ENCODE measurements around the gene CNIH1. TPM values are rescaled to one million over a fixed set of nuclear protein-coding genes. Genes with fewer than 3 reads are reported as not detected.
A peak's percentile ranks its signal among the peaks of the same experiment; 100 is the strongest.

Gene CNIH1
- total RNA-seq, 2 experiments from 2014 or later, result 55.9 TPM

GRCh38 chr14:54475187-54475899, 34.2 kb upstream of the CNIH1 start:
- ATAC-seq (ENCODE audit: poor library complexity) (no peak), DNase-seq (no peak)
- no peaks in the 10 kb centered on the region for H3K9me3 Mint-ChIP-seq
- peaks cover 40% of the 10 kb centered on the region for H3K36me3 ChIP-seq (ENCODE audit: insufficient read depth, low read length)
- no peaks in the 10 kb centered on the region for H3K27me3 Mint-ChIP-seq
- TF ChIP-seq CTCF (IDR thresholded peaks at IDR 0.05), result no peak
- peak overlapping the region; percentile 7 for H3K27ac Mint-ChIP-seq
- no peak overlapping the region for H3K4me3 Mint-ChIP-seq
- no peaks in the 10 kb centered on the region for H3K4me1 Mint-ChIP-seq (ENCODE audit: low read depth)
- CTCF ChIA-PET, result no interaction called here
- H3K27ac ChIP-seq (ENCODE audit: low read depth in 1 of 2, low read length in 2 of 2), result no peak overlapping the region
- no peaks in the 10 kb centered on the region for H3K9me3 ChIP-seq (ENCODE audit: control insufficient read depth in 1 of 2, insufficient read depth in 1 of 2, low read length in 2 of 2)
- H3K27me3 ChIP-seq (ENCODE audit: control insufficient read depth in 1 of 2, insufficient read depth in 2 of 2, low read length in 2 of 2), result no peaks in the 10 kb centered on the region
- no peaks in the 10 kb centered on the region for H3K4me1 ChIP-seq (ENCODE audit: insufficient read depth, low read length)
- H3K36me3 Mint-ChIP-seq (ENCODE audit: low read depth), result peaks cover 89% of the 10 kb centered on the region
- intact Hi-C loops (cut with DNase I, micrococcal nuclease), result no loop called here
- POLR2A ChIA-PET, result no interaction called here
- H3K4me3 ChIP-seq (ENCODE audit: low read length), result no peak overlapping the region

- Mint-ChIP-seq H3K9me3 (no peaks in the 10 kb centered on the region), H3K4me1 (ENCODE audit: low read depth) (no peaks in the 10 kb centered on the region), H3K36me3 (ENCODE audit: low read depth) (peaks cover 80% of the 10 kb centered on the region), H3K27ac (no peak overlapping the region), H3K4me3 (no peak overlapping the region), H3K27me3 (no peaks in the 10 kb centered on the region)
- no peak for TF ChIP-seq CTCF (IDR thresholded peaks at IDR 0.05)
- H3K4me1 ChIP-seq (ENCODE audit: insufficient read depth, low read length), result no peaks in the 10 kb centered on the region
- ChIA-PET CTCF (interaction anchor here (0.6 kb wide), 1 partner anchor 106 kb away, joined by 3 read pairs; no protein-coding TSS in a partner anchor), POLR2A (no interaction called here)
- H3K27me3 ChIP-seq (ENCODE audit: control insufficient read depth in 1 of 2, insufficient read depth in 2 of 2, low read length in 2 of 2), result no peaks in the 10 kb centered on the region
- no peak for ATAC-seq (ENCODE audit: poor library complexity)
- no peak for DNase-seq
- intact Hi-C loops (cut with DNase I, micrococcal nuclease), result no loop called here
- H3K27ac ChIP-seq (ENCODE audit: low read depth in 1 of 2, low read length in 2 of 2), result no peak overlapping the region
- no peak overlapping the region for H3K4me3 ChIP-seq (ENCODE audit: low read length)
- H3K9me3 ChIP-seq (ENCODE audit: control insufficient read depth in 1 of 2, insufficient read depth in 1 of 2, low read length in 2 of 2), result no peaks in the 10 kb centered on the region
- H3K36me3 ChIP-seq (ENCODE audit: insufficient read depth, low read length), result peaks cover 30% of the 10 kb centered on the region
These were observed 33.1 kb upstream of the CNIH1 start for GRCh38 chr14:54474232-54474793.

DNA sequence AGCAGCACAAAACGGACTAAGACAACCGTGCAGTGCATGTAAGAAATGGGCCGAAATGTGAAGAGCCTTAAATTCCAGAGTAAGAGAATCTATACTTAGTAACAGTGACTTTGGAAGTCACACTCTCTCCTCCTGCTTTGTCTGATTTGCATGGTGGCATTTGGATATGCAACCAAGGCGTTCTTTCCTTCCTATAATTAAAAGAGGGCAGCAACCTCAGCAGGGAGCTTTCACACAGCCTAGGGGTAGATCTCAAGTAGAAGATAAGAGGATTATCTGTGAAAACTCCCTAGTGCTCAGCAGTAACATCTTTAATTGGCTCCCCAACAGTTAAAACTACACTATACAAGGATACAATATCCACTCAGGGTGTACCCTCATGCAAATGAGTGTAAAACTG, 31.1 kb upstream of the CNIH1 start:
- ChIA-PET POLR2A (interaction anchor here (1.0 kb wide), 1 partner anchor 10 kb away, joined by 3 read pairs; no protein-coding TSS in a partner anchor), CTCF (interaction anchor here (1.0 to 1.6 kb wide), 2 partner anchors 43 to 92 kb away, joined by 3 read pairs; no protein-coding TSS in a partner anchor)
- Mint-ChIP-seq H3K27ac (no peak overlapping the region), H3K27me3 (no peaks in the 10 kb centered on the region), H3K36me3 (ENCODE audit: low read depth) (peaks cover 80% of the 10 kb centered on the region), H3K4me1 (ENCODE audit: low read depth) (no peaks in the 10 kb centered on the region), H3K4me3 (no peak overlapping the region), H3K9me3 (peaks cover 5% of the 10 kb centered on the region)
- Histone ChIP-seq H3K4me3 (ENCODE audit: low read length) (no peak overlapping the region), H3K27me3 (ENCODE audit: control insufficient read depth in 1 of 2, insufficient read depth in 2 of 2, low read length in 2 of 2) (no peaks in the 10 kb centered on the region), H3K4me1 (ENCODE audit: insufficient read depth, low read length) (no peaks in the 10 kb centered on the region), H3K9me3 (ENCODE audit: control insufficient read depth in 1 of 2, insufficient read depth in 1 of 2, low read length in 2 of 2) (peaks cover 2 to 5% of the 10 kb centered on the region in 2 experiments), H3K27ac (ENCODE audit: low read depth in 1 of 2, low read length in 2 of 2) (no peak overlapping the region), H3K36me3 (ENCODE audit: insufficient read depth, low read length) (peaks cover 10% of the 10 kb centered on the region)
- TF ChIP-seq CTCF (IDR thresholded peaks at IDR 0.05), result no peak
- DNase-seq, result no peak
- ATAC-seq (ENCODE audit: poor library complexity), result no peak
- intact Hi-C loops (cut with DNase I, micrococcal nuclease), result no loop called here

All from CD4-positive, alpha-beta T cell (primary cell).